ENCODE measurements around the gene IRAG1.

Gene IRAG1

DNA sequence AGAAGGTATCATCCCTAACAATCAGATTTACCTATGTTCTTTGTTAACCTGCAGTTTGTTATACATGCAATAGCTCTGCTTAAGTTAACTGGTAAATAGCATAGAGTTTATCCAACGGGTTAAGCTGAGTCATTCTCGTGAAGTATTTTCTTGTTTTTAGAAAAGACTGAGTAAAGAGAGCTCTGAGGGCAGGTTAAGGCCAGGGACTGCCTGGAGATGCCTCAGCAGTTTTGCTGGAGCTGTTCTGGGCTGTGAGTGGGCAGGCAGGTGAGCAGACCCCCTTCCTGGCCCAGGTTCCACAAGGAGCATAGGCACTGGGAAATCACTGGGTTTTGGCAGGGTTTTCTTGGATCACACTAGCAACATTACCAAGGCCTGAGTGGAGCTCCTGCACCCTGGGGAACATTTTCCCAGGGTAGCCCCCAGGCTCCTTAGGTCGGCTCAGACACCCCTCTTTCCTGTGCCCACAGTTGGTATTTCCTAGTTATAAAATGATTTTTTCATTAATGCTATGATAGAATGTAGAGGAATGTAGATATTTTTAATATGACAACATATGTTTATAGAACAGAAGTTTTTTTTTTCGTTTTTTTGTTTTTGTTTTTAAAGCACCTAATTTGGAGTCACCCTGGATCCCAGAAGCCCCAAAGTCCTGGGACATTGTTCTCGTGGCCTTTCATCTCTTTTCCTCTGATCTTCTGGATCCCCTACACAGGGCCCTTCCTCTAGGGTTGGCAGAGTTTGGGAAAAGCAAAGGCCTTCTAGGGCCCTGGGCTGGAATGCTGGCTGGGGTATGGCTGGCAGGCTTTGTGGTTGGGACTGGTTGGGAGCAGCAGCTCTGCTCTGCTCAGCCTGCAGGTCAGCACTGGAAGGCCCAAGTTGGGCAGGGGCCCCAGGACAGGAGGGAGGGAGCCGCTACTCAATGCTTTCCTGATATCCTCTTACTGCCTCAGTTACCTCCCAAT, 26.7 kb downstream of the IRAG1 start:
- DNase-seq (ENCODE audit: low read depth in 2 of 2) = no peak

DNA sequence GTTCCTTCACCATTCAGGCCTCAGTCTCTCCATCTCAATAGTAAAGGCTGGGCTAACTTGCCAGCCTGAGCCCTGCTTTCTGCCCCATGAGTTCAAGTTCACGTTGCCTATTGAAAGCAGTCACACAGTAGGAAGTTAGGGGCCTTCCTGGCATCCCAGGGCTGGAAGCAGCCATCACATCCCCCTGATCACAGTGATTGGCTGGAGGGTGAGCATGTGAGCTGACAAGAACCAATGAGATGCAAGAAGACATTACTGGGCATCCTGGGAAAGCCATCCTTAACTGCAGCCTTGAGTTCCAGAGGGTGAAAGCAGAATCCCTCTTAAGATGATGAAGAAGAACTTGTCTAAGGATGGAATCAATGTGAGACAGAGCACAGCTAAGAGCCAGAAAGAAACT, 29.1 kb downstream of the IRAG1 start:
- DNase-seq (ENCODE audit: low read depth in 2 of 2) = no peak

GRCh38 chr11:10663990-10664389, 29.6 kb downstream of the IRAG1 start:
- no peak for DNase-seq (ENCODE audit: low read depth in 2 of 2)

DNA sequence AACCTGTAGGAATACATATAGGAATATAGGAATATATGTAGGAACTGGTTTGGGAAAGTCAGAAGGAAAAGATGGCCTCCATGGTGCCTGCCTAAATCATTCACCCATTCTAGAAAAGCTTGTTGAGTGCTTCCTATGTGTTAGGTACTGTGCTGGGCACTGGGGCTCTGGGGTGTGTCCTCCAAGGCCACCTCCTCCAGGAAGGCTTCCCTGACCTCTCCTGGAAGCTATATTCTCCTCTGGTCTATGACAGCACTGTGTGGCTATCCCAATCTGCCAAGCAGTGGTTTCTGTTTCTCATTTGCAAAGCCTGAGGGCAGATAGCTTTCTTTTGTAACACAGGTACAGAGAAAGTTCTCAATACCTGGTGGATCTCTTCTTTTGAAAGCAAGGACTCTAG, 30.2 kb downstream of the IRAG1 start:
- DNase-seq (ENCODE audit: low read depth in 2 of 2) = no peak

- DNase-seq (ENCODE audit: low read depth in 2 of 2) = no peak
Measured at GRCh38 chr11:10660323-10660722, 33.2 kb downstream of the IRAG1 start.

- peak; percentile 71 to 74 for DNase-seq (ENCODE audit: low read depth in 2 of 2)
Measured at GRCh38 chr11:10659339-10660216, 34.0 kb downstream of the IRAG1 start.

GRCh38 chr11:10658621-10659338, 34.8 kb downstream of the IRAG1 start:
- DNase-seq (ENCODE audit: low read depth in 2 of 2) = no peak

DNA sequence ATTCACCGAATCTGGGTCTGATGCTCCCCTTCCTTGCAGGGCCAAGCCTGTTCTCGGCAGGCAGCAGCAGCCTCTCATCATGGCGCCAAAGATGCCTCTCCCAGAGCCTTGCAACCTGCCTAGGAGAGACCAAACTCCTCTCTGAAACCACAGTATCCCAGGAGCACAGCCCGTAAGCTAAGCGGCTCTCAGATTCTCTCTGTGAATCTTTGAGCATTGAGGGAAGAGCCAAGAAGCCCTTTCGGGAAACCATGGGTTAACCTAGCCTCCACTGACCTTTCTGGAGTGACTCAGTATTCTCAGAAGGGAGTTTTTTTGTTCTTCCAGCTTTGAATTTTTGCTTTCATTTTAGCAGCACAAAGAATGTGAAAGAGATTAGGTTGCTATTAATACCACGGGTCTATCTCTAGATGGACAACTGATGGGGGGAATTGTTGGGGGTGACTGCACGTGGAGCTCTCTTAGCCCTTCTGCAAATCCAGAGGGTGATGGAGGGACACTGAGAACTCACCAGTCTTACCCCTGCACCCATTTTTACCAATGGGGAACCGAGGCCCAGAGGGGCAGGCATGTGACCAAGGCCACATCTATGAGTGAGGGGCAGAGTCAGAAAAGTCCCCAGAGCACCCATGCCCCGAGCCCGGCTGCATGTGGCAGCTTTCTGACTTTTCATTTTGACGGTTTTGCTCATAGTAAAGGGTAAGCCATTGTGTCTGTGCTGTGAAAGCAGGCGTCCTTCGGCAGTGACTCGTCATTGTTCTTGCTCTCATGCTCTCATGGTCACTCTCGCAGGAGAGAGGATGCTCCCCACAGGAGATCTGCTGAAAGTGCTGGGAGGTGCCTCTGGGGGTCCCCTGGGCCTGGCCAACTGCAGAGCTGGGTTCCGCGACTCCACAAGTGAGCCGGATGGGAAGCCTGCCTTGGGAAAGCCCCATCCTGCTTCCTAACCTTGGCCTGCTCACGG, 36.0 kb downstream of the IRAG1 start:
- DNase-seq (ENCODE audit: low read depth in 2 of 2) = peak; percentile 40 to 42

GRCh38 chr11:10655943-10656576, 37.5 kb downstream of the IRAG1 start:
- DNase-seq (ENCODE audit: low read depth in 2 of 2) = no peak

DNA sequence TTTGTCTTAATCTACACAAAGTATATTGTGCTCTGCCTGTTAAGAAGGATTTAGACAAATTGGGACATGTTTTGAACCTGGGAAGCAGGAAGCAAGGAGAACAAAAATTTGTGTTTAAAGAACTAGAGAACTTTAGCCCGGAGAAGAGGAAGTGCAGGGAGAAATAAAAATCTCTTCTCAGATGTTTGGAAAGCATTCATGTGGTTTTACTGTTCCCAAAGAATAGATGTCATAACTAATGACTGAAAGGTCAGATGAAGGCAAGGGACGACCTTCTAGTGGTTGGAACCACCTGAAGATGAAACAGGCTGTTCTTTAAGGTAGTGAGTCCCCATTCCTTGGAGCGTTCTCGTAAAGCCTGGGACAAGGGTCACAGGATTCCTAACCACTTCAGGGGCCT, 38.3 kb downstream of the IRAG1 start:
- no peak for DNase-seq (ENCODE audit: low read depth in 2 of 2)

DNA sequence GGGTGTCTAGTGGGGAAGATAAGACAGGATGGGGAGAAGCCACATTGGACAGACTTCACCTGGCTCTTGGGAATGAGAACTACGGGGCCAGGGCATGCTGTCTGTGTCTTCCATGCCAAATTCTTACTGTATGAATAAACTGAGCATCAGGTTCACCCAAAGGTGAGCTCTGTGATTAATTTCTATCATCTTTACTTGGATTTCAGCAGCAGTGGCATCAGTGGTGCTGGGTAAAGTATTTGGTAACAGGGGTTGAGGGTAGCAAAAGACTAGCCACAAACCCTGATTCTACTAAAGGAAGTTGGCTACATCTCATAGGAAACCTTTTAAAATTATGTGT, 38.8 kb downstream of the IRAG1 start:
- no peak for DNase-seq (ENCODE audit: low read depth in 2 of 2)

DNA sequence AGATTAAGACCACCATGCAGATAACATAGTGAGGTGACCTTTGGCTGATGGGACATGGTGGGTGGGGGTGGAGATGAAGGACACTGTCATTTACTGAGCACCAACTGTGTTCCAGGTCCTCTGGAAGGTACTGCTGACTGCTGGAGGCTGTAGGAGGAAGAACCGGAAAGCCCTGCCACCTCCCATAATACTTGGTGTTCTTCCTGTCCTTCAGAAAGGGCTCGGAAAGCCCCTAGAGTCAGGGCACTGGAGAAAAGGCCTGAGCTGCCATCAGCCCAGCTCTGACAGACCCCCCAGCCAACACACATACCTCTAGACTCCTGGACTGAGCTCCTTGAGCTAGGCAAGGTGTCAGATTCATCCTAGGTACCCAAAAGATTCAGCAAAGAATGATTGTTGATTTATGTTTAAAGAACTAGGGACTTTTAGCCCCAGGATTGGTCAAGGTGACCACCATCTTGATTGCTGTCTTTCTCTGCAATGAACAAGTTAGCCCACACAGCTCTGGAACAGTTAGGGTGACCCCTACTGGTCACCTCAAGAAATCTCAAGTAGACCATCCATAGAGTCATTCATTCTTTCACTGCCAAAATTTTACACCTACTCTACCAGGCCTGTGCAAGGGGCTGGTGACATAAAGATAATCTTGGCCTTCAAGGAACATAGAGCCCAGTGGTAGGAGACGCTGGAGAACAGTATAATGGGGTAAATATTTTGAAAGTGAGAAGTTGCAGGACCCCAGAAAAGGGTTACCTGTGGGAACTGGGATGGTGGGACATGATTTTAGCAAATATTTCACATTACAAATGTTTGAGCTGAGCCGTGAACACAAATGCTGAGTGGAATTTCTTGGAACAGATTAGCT, 39.4 kb downstream of the IRAG1 start:
- peak in 1 of 2 experiments; percentile 31 for DNase-seq (ENCODE audit: low read depth in 2 of 2)

DNA sequence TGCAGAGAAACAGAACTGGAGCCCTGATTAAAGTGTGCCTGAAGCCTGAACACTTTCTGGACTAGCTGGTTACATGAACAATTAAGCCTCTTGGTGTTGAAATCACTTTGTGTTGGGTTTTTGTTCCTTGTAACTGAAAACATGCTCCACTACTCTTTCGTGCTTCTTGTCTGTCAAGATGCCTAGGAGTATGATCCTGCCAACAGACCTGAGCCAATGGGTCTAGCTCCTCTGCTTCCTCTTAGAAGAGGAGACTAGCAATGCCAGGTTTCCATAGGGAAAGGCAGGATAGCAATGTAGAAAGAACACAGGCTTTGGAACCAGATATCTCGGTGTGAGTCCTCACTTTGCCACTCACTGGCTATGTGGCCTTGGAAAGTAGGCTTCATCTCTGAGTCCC, 40.3 kb downstream of the IRAG1 start:
- no peak for DNase-seq (ENCODE audit: low read depth in 2 of 2)

GRCh38 chr11:10651656-10652361, 41.7 kb downstream of the IRAG1 start:
- DNase-seq (ENCODE audit: low read depth in 2 of 2) = no peak

DNA sequence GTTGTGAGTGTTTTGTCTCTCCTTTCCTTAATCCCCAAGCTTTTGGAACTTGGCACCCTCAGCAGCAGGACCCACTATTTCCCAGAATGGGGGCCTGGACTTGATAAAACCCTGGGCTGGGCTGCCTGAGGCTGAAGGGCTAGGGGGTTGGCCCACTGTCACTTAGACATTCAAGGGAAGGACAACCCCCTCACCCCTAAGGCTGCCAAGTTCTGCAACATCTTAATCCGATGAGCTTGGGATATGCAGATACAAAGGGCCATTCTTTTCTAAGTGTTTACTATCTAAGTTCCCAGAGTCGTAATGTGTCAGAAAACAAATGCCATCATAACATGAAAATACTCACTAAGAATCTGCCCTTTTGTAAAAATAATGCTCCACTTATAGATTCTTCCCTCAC, 42.9 kb downstream of the IRAG1 start:
- DNase-seq (ENCODE audit: low read depth in 2 of 2) = no peak

DNA sequence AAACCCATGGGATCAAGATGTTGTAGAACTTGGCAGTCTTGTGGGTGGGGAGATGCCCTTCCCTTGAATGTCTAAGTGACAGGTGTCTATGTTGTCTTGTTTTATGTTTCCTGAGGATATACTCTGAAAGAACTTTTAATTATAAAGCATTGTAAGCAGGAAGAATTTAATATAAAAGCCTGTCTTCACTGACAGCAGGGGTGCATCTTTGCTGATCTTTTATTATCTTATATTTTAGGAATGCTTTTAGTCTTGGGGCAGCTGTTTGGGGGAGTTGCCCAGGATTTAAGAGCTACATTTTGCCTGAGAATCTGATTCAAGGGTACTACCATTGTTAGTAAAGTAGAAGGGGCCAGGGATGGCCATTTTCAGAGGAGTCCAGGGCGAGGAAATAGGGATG, 43.4 kb downstream of the IRAG1 start:
- no peak for DNase-seq (ENCODE audit: low read depth in 2 of 2)

DNA sequence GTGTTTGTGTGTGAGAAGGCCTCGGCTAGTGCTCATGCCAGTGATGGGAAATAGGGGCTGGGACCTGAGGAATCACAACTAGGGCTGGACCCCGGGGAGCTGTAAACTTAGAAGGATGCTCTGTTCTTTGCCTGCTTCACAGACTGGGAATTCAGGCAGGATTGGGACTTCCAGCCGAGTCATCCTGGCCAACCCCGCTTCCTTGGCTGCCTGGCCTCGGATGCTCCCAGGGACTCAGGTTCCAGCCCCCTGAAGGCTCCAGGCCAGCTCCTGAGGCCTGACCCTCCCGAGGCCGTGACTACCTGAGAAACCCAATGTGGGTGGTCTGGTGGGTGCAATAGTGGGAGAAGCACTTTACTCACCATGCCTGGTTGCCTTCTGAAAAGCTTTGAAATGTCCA, 44.7 kb downstream of the IRAG1 start:
- no peak for DNase-seq (ENCODE audit: low read depth in 2 of 2)

DNA sequence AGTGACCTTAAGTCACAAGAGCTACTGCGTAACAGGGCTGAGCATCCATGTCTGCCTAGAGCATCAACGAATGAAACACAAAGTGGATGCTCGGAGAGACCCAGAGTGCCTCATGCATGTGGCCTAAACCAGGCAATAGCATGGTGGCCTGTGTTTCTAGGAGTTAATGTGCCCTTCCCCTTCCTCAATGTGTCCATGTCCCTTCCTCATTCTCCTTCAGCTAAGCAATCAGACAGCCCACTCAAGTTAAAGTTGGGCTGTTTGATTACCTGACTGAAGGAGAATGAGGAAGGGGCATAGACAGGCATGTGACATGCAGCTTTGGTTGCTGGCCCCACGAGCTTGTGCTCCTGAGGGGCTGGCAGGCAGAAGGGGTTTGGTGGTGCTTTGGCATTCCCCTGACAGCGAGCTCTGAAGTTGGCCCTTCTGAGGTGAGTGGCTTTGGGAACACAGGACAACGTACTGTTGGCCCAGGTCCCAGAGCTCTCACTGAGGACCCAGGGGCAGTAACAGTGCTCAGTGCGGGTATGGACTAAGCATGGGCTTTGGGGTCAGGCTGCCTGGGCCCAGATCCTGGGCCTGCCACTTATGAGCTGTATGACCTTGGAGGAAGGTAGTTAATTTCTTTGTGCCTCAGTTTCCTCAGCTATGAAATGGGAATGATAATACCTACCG, 46.7 kb downstream of the IRAG1 start:
- DNase-seq (ENCODE audit: low read depth in 2 of 2) = no peak

Measured in fibroblast of skin of left biceps (primary cell).